IMR-90 (cell line): ENCODE measurements around the gene JAKMIP2. TPM values are rescaled to one million over a fixed set of nuclear protein-coding genes. Genes with fewer than 3 reads are reported as not detected.
"Not testable (repeated sequence)": the region's sequence is repeated elsewhere in the genome, so short reads cannot be mapped to it uniquely, and the experiment has no call there.

Experiments
- ATAC-seq: fragments of 200-7000 bp; cut with Tn5 transposase; 2 replicates; pipeline ENCODE4 v1.9.1; 2020; ENCODE audit warnings: low read depth, mild to moderate bottlenecking, moderate library complexity
- BruUV-seq: library from RNA; stranded (reverse); fragments of 400-500 nt; replicated peaks from 2 replicates; lab custom pipeline; 2021; lab: Mats Ljungman, UMichigan
- CTCF ChIA-PET: fragments of 300-600 bp; formaldehyde crosslinking; extraction: SDS; loops from one replicate; lab custom pipeline; 2021; ENCODE audit warnings: antibody characterized with exemption; lab: Yijun Ruan, JAX
- POLR2A ChIA-PET: fragments of 300-600 bp; sonication (Branson Sonifier 250); formaldehyde crosslinking; loops from one replicate; lab custom pipeline; 2022; ENCODE audit warnings: antibody characterized with exemption; ENCODE audit not compliant: unreplicated experiment; lab: Charles Lee
- DNase-seq: peaks from one replicate; pipeline ENCODE4 v3.0.0; 2013
- H2AFZ ChIP-seq: replicated peaks from 2 replicates; pipeline ENCODE3; 2013; ENCODE audit warnings: low read length, mild to moderate bottlenecking; ENCODE audit not compliant: poor library complexity
- H2AK5ac ChIP-seq: 2 replicates; pipeline ENCODE4 v1.6.1; 2013; ENCODE audit warnings: low read depth, low read length, inconsistent platforms
- H2AK9ac ChIP-seq: replicated peaks from 2 replicates; pipeline ENCODE3; 2013; ENCODE audit warnings: mild to moderate bottlenecking, low read depth, low read length, moderate library complexity; ENCODE audit not compliant: poor library complexity
- H2BK120ac ChIP-seq: 2 replicates; pipeline ENCODE4 v1.6.1; 2013; ENCODE audit warnings: low read depth, low read length, inconsistent platforms
- H2BK15ac ChIP-seq: 3 replicates; pipeline ENCODE4 v1.6.1; 2013; ENCODE audit warnings: low read depth, low read length, inconsistent platforms
- H2BK20ac ChIP-seq: 2 replicates; pipeline ENCODE4 v1.6.1; 2013; ENCODE audit warnings: low read depth, mild to moderate bottlenecking, inconsistent platforms, low read length, moderate library complexity
- H2BK5ac ChIP-seq: 2 replicates; pipeline ENCODE4 v1.6.1; 2013; ENCODE audit warnings: mild to moderate bottlenecking, low read depth, low read length, inconsistent platforms; ENCODE audit not compliant: poor library complexity, severe bottlenecking
- H3K14ac ChIP-seq: replicated peaks from 2 replicates; pipeline ENCODE4 v1.6.1; 2013; ENCODE audit warnings: low read depth, low read length, inconsistent platforms
- H3K18ac ChIP-seq: 2 replicates; pipeline ENCODE4 v1.6.1; 2013; ENCODE audit warnings: low read depth, low read length, control low read depth
- H3K23ac ChIP-seq: 2 replicates; pipeline ENCODE4 v1.6.1; 2013; ENCODE audit warnings: low read depth, low read length, inconsistent platforms
- H3K27ac ChIP-seq: 2 replicates; pipeline ENCODE4 v1.5.1; 2013; ENCODE audit warnings: mild to moderate bottlenecking, control low read depth, low read length; ENCODE audit not compliant: insufficient read depth
- H3K27me3 ChIP-seq: 2 replicates; pipeline ENCODE4 v1.6.1; 2013; ENCODE audit warnings: low read length; ENCODE audit not compliant: control insufficient read depth, insufficient read depth
- H3K36me3 ChIP-seq: 2 replicates; pipeline ENCODE4 v1.6.1; 2013; ENCODE audit warnings: low read length, mixed read lengths; ENCODE audit not compliant: control insufficient read depth, insufficient read depth
- H3K4ac ChIP-seq: 2 replicates; pipeline ENCODE4 v1.6.1; 2013; ENCODE audit warnings: low read depth, low read length, inconsistent platforms
- H3K4me1 ChIP-seq: 2 replicates; pipeline ENCODE4 v1.6.1; 2013; ENCODE audit warnings: low read length, mixed read lengths; ENCODE audit not compliant: control insufficient read depth, insufficient read depth
- H3K4me2 ChIP-seq: 2 replicates; pipeline ENCODE4 v1.6.1; 2013; ENCODE audit warnings: low read depth, mild to moderate bottlenecking, control low read depth, low read length, moderate library complexity
- H3K4me3 ChIP-seq: 2 replicates; pipeline ENCODE4 v1.5.1; 2013; ENCODE audit warnings: low read depth, mild to moderate bottlenecking, control low read depth, low read length, moderate library complexity; ENCODE audit not compliant: insufficient read depth
- H3K56ac ChIP-seq: 2 replicates; pipeline ENCODE4 v1.6.1; 2013; ENCODE audit warnings: low read length, inconsistent platforms; ENCODE audit not compliant: insufficient read depth; ENCODE audit errors: extremely low read depth
- H3K79me1 ChIP-seq, 2 experiments: 2 replicates each; pipeline ENCODE4 v1.6.1; 2013; ENCODE audit warnings: low read length in 2 of 2, inconsistent platforms in 1 of 2, low read depth in 1 of 2
- H3K9ac ChIP-seq: 2 replicates; pipeline ENCODE4 v1.6.1; 2013; ENCODE audit warnings: low read depth, low read length, control low read depth
- H3K9me1 ChIP-seq: 2 replicates; pipeline ENCODE4 v1.6.1; 2013; ENCODE audit warnings: low read length, inconsistent platforms; ENCODE audit not compliant: insufficient read depth
- H3K9me3 ChIP-seq: 2 replicates; pipeline ENCODE4 v1.6.1; 2013; ENCODE audit warnings: low read length; ENCODE audit not compliant: control insufficient read depth, insufficient read depth
- H4K20me1 ChIP-seq: 2 replicates; pipeline ENCODE4 v1.6.1; 2013; ENCODE audit warnings: low read length, inconsistent platforms; ENCODE audit not compliant: insufficient read depth
- H4K5ac ChIP-seq: 2 replicates; pipeline ENCODE4 v1.6.1; 2013; ENCODE audit warnings: mild to moderate bottlenecking, low read depth, low read length, control low read depth
- H4K8ac ChIP-seq, 2 experiments: 2 replicates each; pipeline ENCODE4 v1.6.1; 2013; ENCODE audit warnings: low read depth in 2 of 2, low read length in 2 of 2, control low read depth in 1 of 2, inconsistent platforms in 1 of 2
- H4K91ac ChIP-seq: 2 replicates; pipeline ENCODE4 v1.6.1; 2013; ENCODE audit warnings: low read depth, low read length, inconsistent platforms; ENCODE audit not compliant: insufficient read depth
- CEBPB ChIP-seq: IDR thresholded peaks from 2 replicates; pipeline ENCODE4 v1.6.1; 2012; ENCODE audit warnings: low read depth, low read length, improper control_type of control experiment
- WGBS, 2 experiments: methylation state at CpG; one replicate each; pipeline versions ENCODE4 v1.1.5 to v1.1.7; 2013; ENCODE audit warnings: missing lambda C conversion rate in 2 of 2; ENCODE audit not compliant: insufficient read length in 1 of 2; ENCODE audit errors: extremely low coverage in 2 of 2; 5-methylcytosine and 5-hydroxymethylcytosine counted together
- dilution Hi-C: fragments of 300-500 bp; cut with HindIII; formaldehyde crosslinking; loops from one replicate; pipeline ENCODE4 v1.14.3; 2018; ENCODE audit warnings: low sequenced_read_pairs; ENCODE audit not compliant: unreplicated experiment
- in situ Hi-C: fragments of 300-500 bp; cut with MboI; formaldehyde crosslinking; loops from 3 replicates; pipeline ENCODE4 v1.14.3; 2019; ENCODE audit warnings: low sequenced_read_pairs, inconsistent platforms, mixed read lengths
- intact Hi-C: fragments of 100-400 bp; cut with micrococcal nuclease; formaldehyde crosslinking; loops from 2 replicates; pipeline ENCODE4 v1.10.0; 2022
- polyA plus RNA-seq, 3 experiments: library from polyadenylated mRNA; depleted of rRNA; stranded (reverse); fragments of >200 nt; gene quantifications; 2 replicates each; pipeline ENCODE4 v1.2.3, GENCODE V29; 2012; ENCODE audit warnings: low replicate concordance in 1 of 3
- total RNA-seq: library from RNA; depleted of rRNA; stranded (reverse); fragments of >200 nt; gene quantifications from 2 replicates; pipeline ENCODE4 v1.2.3, GENCODE V29; 2012

Gene JAKMIP2
- total and polyA plus RNA-seq, 2 of the 4 experiments (the other 2 are of a cell fraction): under 0.01 TPM; not detected in 1

GRCh38 chr5:147635439-147635838 is 147.1 kb downstream of the JAKMIP2 start:
- H3K9ac ChIP-seq, H3K4me2 ChIP-seq, H4K91ac ChIP-seq, H4K5ac ChIP-seq, in situ Hi-C loops, H3K27me3 ChIP-seq, H2BK15ac ChIP-seq, H3K4ac ChIP-seq, H3K36me3 ChIP-seq, H3K27ac ChIP-seq, H2AFZ ChIP-seq, H3K14ac ChIP-seq, H3K9me3 ChIP-seq, H2BK20ac ChIP-seq, H2BK120ac ChIP-seq, H2BK5ac ChIP-seq, BruUV-seq, dilution Hi-C loops, CTCF ChIA-PET, POLR2A ChIA-PET, H3K18ac ChIP-seq, H4K20me1 ChIP-seq, H3K56ac ChIP-seq, H4K8ac ChIP-seq, H2AK9ac ChIP-seq, intact Hi-C loops, H3K4me1 ChIP-seq, H2AK5ac ChIP-seq, H3K79me1 ChIP-seq, H3K9me1 ChIP-seq, DNase-seq, ATAC-seq, H3K23ac ChIP-seq, H3K4me3 ChIP-seq: not testable (repeated sequence)
- WGBS, 2 experiments: 80% methylated on average over 1 of the region's 5 CpGs; no CpG with 5 or more reads in 1 of the 2 experiments
- peak; percentile 84 for TF ChIP-seq CEBPB
